Loucy (cell line): ENCODE results near the gene NAPEPLD.
A peak's percentile ranks its signal among the peaks of the same experiment; 100 is the strongest.

Experiments
- H2AFZ ChIP-seq: fragments of 200-600 bp; sonication (generic); 2 replicates; pipeline ENCODE4 v1.6.0; 2016; ENCODE audit warnings: antibody characterized with exemption, mild to moderate bottlenecking, low read length, moderate library complexity
- H3F3A ChIP-seq: fragments of 200-600 bp; 2 replicates; pipeline ENCODE4 v1.6.0; 2016; ENCODE audit warnings: antibody characterized with exemption, low read depth, mild to moderate bottlenecking
- H3K27me3 ChIP-seq: fragments of 200-600 bp; sonication (generic); 2 replicates; pipeline ENCODE4 v1.6.1; 2014; ENCODE audit warnings: low read length, mild to moderate bottlenecking; ENCODE audit not compliant: insufficient read depth, poor library complexity, severe bottlenecking
- H3K36me3 ChIP-seq: fragments of 200-600 bp; sonication (generic); 2 replicates; pipeline ENCODE4 v1.6.1; 2016; ENCODE audit warnings: low read length; ENCODE audit not compliant: insufficient read depth
- H3K4me1 ChIP-seq: fragments of 200-600 bp; sonication (generic); 2 replicates; pipeline ENCODE4 v1.5.1; 2014; ENCODE audit warnings: low read length, mild to moderate bottlenecking; ENCODE audit not compliant: insufficient read depth, poor library complexity, severe bottlenecking
- H3K4me2 ChIP-seq: fragments of 200-600 bp; sonication (generic); 2 replicates; pipeline ENCODE4 v1.6.0; 2014; ENCODE audit warnings: antibody characterized with exemption, low read length, low read depth, mild to moderate bottlenecking; ENCODE audit not compliant: poor library complexity, severe bottlenecking
- H3K4me3 ChIP-seq: fragments of 200-600 bp; sonication (generic); 2 replicates; pipeline ENCODE4 v1.5.1; 2014; ENCODE audit warnings: low read length, mild to moderate bottlenecking, mixed read lengths; ENCODE audit not compliant: poor library complexity, severe bottlenecking
- H3K79me2 ChIP-seq: fragments of 200-600 bp; sonication (generic); 2 replicates; pipeline ENCODE4 v1.6.1; 2014; ENCODE audit warnings: low read length; ENCODE audit not compliant: insufficient read depth
- H3K9ac ChIP-seq: fragments of 200-600 bp; sonication (generic); 2 replicates; pipeline ENCODE4 v1.6.0; 2014; ENCODE audit warnings: mild to moderate bottlenecking, low read depth, low read length, moderate library complexity; ENCODE audit not compliant: poor library complexity, severe bottlenecking
- H3K9me2 ChIP-seq: fragments of 200-600 bp; sonication (generic); replicated peaks from 2 replicates; pipeline ENCODE4 v1.6.1; 2016; ENCODE audit warnings: low read depth, low read length, mixed read lengths
- H3K9me3 ChIP-seq: fragments of 200-600 bp; sonication (generic); 2 replicates; pipeline ENCODE4 v1.6.1; 2014; ENCODE audit warnings: mild to moderate bottlenecking, antibody characterized with exemption, low read length, low read depth; ENCODE audit not compliant: insufficient read depth
- H4K20me1 ChIP-seq: fragments of 200-600 bp; sonication (generic); 2 replicates; pipeline ENCODE4 v1.6.0; 2014; ENCODE audit warnings: antibody characterized with exemption, low read length, mild to moderate bottlenecking; ENCODE audit not compliant: insufficient read depth, poor library complexity, severe bottlenecking
- EZH2phosphoT487 ChIP-seq: fragments of 200-600 bp; IDR thresholded peaks from 2 replicates; pipeline ENCODE4 v1.6.1; 2018; ENCODE audit warnings: antibody characterized with exemption, mild to moderate bottlenecking, moderate library complexity, borderline replicate concordance
- TF ChIP-seq, protein P1 (sequence below): fragments of 200-600 bp; sonication (generic); conservative IDR thresholded peaks from 2 replicates; pipeline ENCODE4 v1.5.1; 2014; ENCODE audit warnings: mild to moderate bottlenecking, antibody characterized with exemption, low read length

The NAPEPLD gene

DNA sequence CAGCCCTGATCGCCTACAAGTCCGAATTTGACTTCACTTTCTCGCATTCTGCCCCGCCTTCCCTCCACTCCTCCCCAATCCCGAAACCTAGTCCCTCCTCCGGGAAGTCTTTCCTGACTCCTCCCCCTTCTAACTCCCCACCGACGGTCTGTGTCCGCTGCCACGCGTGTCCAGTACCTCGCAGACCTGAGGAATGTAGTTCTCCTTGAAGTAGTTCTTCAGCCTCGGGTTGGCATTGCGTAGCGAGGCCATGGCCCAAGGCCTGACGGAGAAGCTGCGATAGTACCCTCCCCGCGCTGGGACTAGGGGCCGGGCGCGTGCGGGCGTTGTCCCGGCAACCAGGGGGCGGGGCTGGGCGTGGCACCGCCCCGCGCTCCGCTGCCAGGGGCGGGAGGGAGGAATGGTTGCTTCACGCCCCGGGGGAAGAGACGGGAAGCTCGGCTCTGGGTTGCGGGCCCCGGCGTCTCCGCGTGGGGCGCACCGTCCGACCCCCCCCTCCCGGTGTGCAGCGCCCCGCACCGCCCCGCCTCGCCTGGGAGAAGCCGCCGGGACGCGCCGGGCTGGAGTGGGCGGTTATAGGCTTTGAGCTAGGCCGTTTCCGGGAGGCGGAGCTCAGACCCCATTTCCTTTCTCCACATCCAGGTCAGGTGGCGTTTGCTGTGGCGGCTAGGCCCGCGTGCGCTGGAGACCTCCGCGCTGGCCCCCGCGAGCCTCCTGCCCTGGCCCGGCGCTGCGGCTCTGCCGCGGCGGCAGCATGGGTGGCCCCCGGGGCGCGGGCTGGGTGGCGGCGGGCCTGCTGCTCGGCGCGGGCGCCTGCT lies 74.2 kb downstream of the NAPEPLD start, which contains the start of the genes ARMC10 and FBXL13:
ARMC10 (plus strand) TSS at position 622 of the 818 bp plus-strand sequence; CDS start at position 755, 133 bp downstream.
FBXL13 (minus strand) TSS at position 278 of the 818 bp plus-strand sequence.
- Histone ChIP-seq H3K36me3 (no peaks in the 10 kb centered on the region), H3K9me2 (no peaks in the 10 kb centered on the region), H3K79me2 (peaks cover 24% of the 10 kb centered on the region), H3F3A (no peaks in the 10 kb centered on the region), H3K4me2 (peak within 1 kb of the TSS; percentile 92), H3K27me3 (no peaks in the 10 kb centered on the region), H3K4me1 (peaks cover 34% of the 10 kb centered on the region), H3K9ac (peak within 1 kb of the TSS; percentile 85), H3K9me3 (no peaks in the 10 kb centered on the region), H2AFZ (peak within 1 kb of the TSS; percentile 97), H4K20me1 (no peaks in the 10 kb centered on the region), H3K4me3 (peak within 1 kb of the TSS; percentile 88)
- TF ChIP-seq, protein P1, sequence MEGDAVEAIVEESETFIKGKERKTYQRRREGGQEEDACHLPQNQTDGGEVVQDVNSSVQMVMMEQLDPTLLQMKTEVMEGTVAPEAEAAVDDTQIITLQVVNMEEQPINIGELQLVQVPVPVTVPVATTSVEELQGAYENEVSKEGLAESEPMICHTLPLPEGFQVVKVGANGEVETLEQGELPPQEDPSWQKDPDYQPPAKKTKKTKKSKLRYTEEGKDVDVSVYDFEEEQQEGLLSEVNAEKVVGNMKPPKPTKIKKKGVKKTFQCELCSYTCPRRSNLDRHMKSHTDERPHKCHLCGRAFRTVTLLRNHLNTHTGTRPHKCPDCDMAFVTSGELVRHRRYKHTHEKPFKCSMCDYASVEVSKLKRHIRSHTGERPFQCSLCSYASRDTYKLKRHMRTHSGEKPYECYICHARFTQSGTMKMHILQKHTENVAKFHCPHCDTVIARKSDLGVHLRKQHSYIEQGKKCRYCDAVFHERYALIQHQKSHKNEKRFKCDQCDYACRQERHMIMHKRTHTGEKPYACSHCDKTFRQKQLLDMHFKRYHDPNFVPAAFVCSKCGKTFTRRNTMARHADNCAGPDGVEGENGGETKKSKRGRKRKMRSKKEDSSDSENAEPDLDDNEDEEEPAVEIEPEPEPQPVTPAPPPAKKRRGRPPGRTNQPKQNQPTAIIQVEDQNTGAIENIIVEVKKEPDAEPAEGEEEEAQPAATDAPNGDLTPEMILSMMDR: no peak
- TF ChIP-seq EZH2phosphoT487: no peak

DNA sequence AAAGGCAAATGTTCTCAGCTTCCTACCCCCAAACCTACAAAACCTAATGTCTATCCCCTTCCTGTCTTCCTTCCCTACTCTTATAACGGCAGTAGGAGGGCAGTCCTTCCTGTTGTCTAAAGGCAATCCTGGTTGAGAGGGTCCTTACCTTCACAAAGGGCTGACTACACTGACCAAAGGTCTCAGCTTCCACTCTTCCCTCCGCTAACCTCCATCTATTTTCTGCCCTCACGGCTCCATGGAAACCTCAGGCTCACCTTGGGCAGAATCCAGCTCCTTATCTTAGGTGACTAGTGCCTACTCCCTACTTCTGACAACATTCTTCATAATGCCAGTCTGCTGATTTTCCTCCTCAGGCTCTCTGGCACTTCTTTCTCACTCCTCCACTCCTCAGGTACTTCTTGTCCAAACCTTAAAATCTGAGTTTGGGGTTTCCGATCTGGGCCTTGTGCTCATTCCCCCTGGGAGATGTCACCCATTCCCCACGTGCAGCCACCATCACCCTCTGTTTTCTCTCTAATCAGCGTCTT lies 74.8 kb downstream of the NAPEPLD start:
- H3K4me2 ChIP-seq: peak overlapping the region; percentile 90
- H3K9me3 ChIP-seq: no peaks in the 10 kb centered on the region
- H2AFZ ChIP-seq: peak overlapping the region; percentile 97
- H3F3A ChIP-seq: no peaks in the 10 kb centered on the region
- peak overlapping the region; percentile 85 for H3K9ac ChIP-seq
- H3K4me3 ChIP-seq: peak overlapping the region; percentile 88
- TF ChIP-seq, protein P1: no peak
- no peak for TF ChIP-seq EZH2phosphoT487
- H3K9me2 ChIP-seq: no peaks in the 10 kb centered on the region
- H4K20me1 ChIP-seq: no peaks in the 10 kb centered on the region
- peaks cover 34% of the 10 kb centered on the region for H3K4me1 ChIP-seq
- H3K36me3 ChIP-seq: no peaks in the 10 kb centered on the region
- H3K27me3 ChIP-seq: no peaks in the 10 kb centered on the region
- H3K79me2 ChIP-seq: peaks cover 24% of the 10 kb centered on the region

DNA sequence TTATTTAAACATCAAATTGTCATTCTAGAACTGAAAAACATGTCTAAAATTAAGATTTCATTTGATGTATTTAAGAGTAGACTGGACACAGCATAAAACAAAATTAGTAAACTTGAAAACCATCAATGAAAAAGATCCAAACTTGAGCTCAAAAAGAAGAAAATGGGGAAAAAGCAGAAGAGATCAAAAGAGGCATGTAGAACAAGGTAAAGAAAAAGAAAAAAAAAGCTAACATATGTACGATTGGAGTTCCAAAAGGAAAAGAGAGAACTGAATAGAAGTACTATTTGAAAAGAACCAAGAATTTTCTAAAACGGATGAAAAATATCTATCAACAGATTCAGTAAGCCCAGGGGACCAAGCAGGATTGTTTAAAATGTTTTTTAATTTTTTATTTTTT lies 77.9 kb downstream of the NAPEPLD start:
- Histone ChIP-seq H2AFZ (no peak overlapping the region), H3K4me3 (no peak overlapping the region), H3F3A (no peaks in the 10 kb centered on the region), H3K4me2 (no peak overlapping the region), H3K79me2 (peaks cover 6% of the 10 kb centered on the region), H3K27me3 (no peaks in the 10 kb centered on the region), H3K4me1 (peaks cover 16% of the 10 kb centered on the region), H3K36me3 (no peaks in the 10 kb centered on the region), H4K20me1 (no peaks in the 10 kb centered on the region), H3K9ac (no peak overlapping the region), H3K9me2 (no peaks in the 10 kb centered on the region), H3K9me3 (no peaks in the 10 kb centered on the region)
- no peak for TF ChIP-seq EZH2phosphoT487
- TF ChIP-seq, protein P1: no peak
